Testis (tissue), 3 donors: ENCODE results near the gene SPI1. TPM values are rescaled to one million over a fixed set of nuclear protein-coding genes. Genes with fewer than 3 reads are reported as not detected.

Experiments
- DNase-seq: peaks from one replicate; pipeline ENCODE4 v3.0.0-alpha.2; 2019
- H3K27ac ChIP-seq, 2 donors: fragments of 200-600 bp; sonication (generic); one replicate each; pipeline ENCODE4 v1.5.1; 2019
- H3K27me3 ChIP-seq: fragments of 200-600 bp; sonication (generic); one replicate; pipeline ENCODE4 v1.5.1; 2019
- H3K36me3 ChIP-seq: fragments of 200-600 bp; sonication (generic); one replicate; pipeline ENCODE4 v1.5.1; 2017; ENCODE audit warnings: low read depth; ENCODE audit errors: missing control alignments
- H3K4me1 ChIP-seq: fragments of 200-600 bp; sonication (generic); one replicate; pipeline ENCODE4 v1.5.1; 2019
- H3K4me3 ChIP-seq, 2 donors: fragments of 200-600 bp; sonication (generic); one replicate each; pipeline ENCODE4 v1.5.1; 2017 to 2019
- H3K9me3 ChIP-seq: fragments of 200-600 bp; sonication (generic); one replicate; pipeline ENCODE4 v1.5.1; 2017
- POLR2A ChIP-seq: fragments of 450-650 bp; IDR thresholded peaks from one replicate; pipeline ENCODE4 v1.6.1; 2017; ENCODE audit warnings: antibody characterized with exemption, mild to moderate bottlenecking, moderate library complexity
- WGBS, 2 donors: methylation state at CpG; one replicate each; pipeline ENCODE4 v1.1.5; 2018; 5-methylcytosine and 5-hydroxymethylcytosine counted together
- intact Hi-C: fragments of 100-400 bp; cut with DNase I; formaldehyde crosslinking; loops from one replicate; pipeline ENCODE4 v1.15.1; 2023; ENCODE audit warnings: low total_unique reads
- polyA plus RNA-seq: library from polyadenylated mRNA; stranded (reverse); fragments of 350-450 nt; fragmentation: Illumina TruSeq; extraction: RNeasy Lipid Tissue Mini Kit (QIAGEN cat#74804); gene quantifications from one replicate; pipeline ENCODE4 v1.2.3, GENCODE V29; 2014; ENCODE audit warnings: low read depth, low replicate concordance; ENCODE audit not compliant: insufficient read depth
- total RNA-seq, 2 donors: library from RNA; depleted of rRNA; stranded (reverse); fragments of >200 nt; gene quantifications; one replicate each; pipeline ENCODE4 v1.2.3, GENCODE V29; 2016
- TF ChIP-seq, protein P1 (sequence below), 3 experiments: fragments of 450-650 bp in 2 of 3; fragments of 200-600 bp in 1 of 3; sonication (generic) in 1 of 3; IDR thresholded peaks; one replicate each; pipeline ENCODE4 v1.5.1; 2016 to 2019; ENCODE audit warnings: antibody characterized with exemption in 3 of 3, mild to moderate bottlenecking in 2 of 3, moderate library complexity in 1 of 3

SPI1 gene
- total and polyA plus RNA-seq, 3 donors from 2014 or later = 4.6 to 16.3 (median 7.4) TPM

GRCh38 chr11:47409440-47410369 lies 31.4 kb upstream of the SPI1 start:
- Histone ChIP-seq H3K4me1 (peaks cover 33% of the 10 kb centered on the region), H3K27ac (peak overlapping the region; percentile 88 to 93), H3K4me3 (peak overlapping the region; percentile 69 to 87), H3K27me3 (no peaks in the 10 kb centered on the region), H3K36me3 (no peaks in the 10 kb centered on the region), H3K9me3 (no peaks in the 10 kb centered on the region)
- intact Hi-C loops = no loop called here
- no peak for DNase-seq
- no peak for TF ChIP-seq POLR2A
- TF ChIP-seq, protein P1, sequence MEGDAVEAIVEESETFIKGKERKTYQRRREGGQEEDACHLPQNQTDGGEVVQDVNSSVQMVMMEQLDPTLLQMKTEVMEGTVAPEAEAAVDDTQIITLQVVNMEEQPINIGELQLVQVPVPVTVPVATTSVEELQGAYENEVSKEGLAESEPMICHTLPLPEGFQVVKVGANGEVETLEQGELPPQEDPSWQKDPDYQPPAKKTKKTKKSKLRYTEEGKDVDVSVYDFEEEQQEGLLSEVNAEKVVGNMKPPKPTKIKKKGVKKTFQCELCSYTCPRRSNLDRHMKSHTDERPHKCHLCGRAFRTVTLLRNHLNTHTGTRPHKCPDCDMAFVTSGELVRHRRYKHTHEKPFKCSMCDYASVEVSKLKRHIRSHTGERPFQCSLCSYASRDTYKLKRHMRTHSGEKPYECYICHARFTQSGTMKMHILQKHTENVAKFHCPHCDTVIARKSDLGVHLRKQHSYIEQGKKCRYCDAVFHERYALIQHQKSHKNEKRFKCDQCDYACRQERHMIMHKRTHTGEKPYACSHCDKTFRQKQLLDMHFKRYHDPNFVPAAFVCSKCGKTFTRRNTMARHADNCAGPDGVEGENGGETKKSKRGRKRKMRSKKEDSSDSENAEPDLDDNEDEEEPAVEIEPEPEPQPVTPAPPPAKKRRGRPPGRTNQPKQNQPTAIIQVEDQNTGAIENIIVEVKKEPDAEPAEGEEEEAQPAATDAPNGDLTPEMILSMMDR (IDR thresholded peaks at IDR 0.05) = no peak
- 74 to 79% methylated on average over 9 to 28 of the region's 31 CpGs for WGBS, 2 donors

- Histone ChIP-seq H3K9me3 (no peaks in the 10 kb centered on the region), H3K4me3 (peak overlapping the region; percentile 69 to 87), H3K27me3 (no peaks in the 10 kb centered on the region), H3K4me1 (peaks cover 30% of the 10 kb centered on the region), H3K27ac (peak overlapping the region; percentile 88 to 93), H3K36me3 (no peaks in the 10 kb centered on the region)
- no peak for TF ChIP-seq POLR2A
- TF ChIP-seq, protein P1 (IDR thresholded peaks at IDR 0.05) = no peak
- 2 to 5% methylated on average over 19 to 28 of the region's 50 CpGs for WGBS, 2 donors
- peak; percentile 33 for DNase-seq
- intact Hi-C loops = no loop called here
Measured at GRCh38 chr11:47408598-47409439, 30.5 kb upstream of the SPI1 start.

- intact Hi-C loops = no loop called here
- peak; percentile 94 for DNase-seq
- H3K4me1 ChIP-seq = peaks cover 25% of the 10 kb centered on the region
- H3K4me3 ChIP-seq = peak within 1 kb of the TSS; percentile 69 to 87
- TF ChIP-seq, protein P1 (IDR thresholded peaks at IDR 0.05) = peak; percentile 80 to 86 (median 86)
- peak; percentile 66 for TF ChIP-seq POLR2A
- H3K9me3 ChIP-seq = no peaks in the 10 kb centered on the region
- H3K36me3 ChIP-seq = no peaks in the 10 kb centered on the region
- 4 to 5% methylated on average over 10 to 13 of the region's 70 CpGs for WGBS, 2 donors
- H3K27ac ChIP-seq = peak within 1 kb of the TSS; percentile 88 to 95
- H3K27me3 ChIP-seq = no peaks in the 10 kb centered on the region
Measured at GRCh38 chr11:47407746-47408590, 29.6 kb upstream of the SPI1 start, which contains the start of gene SLC39A13. TSS of gene SLC39A13 (plus strand) at chr11:47408590. CDS start at chr11:47410095, 1,505 bp downstream.
